GM18907 (cell line): ENCODE results near the gene SP3.

Experiments
- ATAC-seq: cut with Tn5 transposase; IDR thresholded peaks from one replicate; pipeline ENCODE4 v1.9.1; 2021; ENCODE audit warnings: mild to moderate bottlenecking, moderate library complexity; ENCODE audit not compliant: unreplicated experiment

SP3 gene

DNA sequence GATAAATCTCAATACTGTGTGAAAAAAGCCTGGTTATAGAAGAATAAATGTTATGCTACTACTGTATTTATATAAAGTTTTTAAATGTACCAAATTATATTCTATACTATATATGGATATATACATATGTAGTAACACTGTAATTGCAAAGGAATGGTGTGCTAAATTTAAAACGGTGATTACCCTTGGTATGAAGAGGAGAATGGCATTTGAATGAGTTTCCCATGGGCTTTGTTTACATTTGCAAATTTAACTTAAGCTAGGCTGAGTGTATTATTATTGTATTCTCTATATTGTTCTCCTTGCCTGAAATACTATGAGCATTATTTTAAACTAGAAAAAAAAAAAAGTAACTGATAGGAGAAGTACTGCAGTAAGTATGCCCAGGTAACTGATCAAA is 4.7 kb upstream of the SP3 start:
- ATAC-seq = no peak

DNA sequence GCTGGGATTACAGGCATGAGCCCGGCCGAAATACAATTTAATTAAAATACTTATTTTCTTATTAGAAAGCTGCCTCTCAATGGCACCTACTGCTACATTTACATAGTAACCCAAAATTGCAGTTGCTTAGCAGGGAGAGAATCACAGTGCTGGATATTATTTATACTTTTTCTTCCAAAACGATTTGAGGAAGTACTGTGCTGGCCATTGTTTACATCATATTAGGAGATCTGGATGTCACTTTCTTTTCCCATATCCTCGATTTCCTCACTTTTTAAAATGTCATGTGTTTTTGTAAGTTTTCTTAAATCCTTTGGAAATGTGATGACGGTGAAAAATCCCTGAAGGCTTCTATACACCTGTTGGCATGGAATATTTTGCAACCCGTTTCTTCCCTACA is 3.4 kb upstream of the SP3 start:
- ATAC-seq = no peak

DNA sequence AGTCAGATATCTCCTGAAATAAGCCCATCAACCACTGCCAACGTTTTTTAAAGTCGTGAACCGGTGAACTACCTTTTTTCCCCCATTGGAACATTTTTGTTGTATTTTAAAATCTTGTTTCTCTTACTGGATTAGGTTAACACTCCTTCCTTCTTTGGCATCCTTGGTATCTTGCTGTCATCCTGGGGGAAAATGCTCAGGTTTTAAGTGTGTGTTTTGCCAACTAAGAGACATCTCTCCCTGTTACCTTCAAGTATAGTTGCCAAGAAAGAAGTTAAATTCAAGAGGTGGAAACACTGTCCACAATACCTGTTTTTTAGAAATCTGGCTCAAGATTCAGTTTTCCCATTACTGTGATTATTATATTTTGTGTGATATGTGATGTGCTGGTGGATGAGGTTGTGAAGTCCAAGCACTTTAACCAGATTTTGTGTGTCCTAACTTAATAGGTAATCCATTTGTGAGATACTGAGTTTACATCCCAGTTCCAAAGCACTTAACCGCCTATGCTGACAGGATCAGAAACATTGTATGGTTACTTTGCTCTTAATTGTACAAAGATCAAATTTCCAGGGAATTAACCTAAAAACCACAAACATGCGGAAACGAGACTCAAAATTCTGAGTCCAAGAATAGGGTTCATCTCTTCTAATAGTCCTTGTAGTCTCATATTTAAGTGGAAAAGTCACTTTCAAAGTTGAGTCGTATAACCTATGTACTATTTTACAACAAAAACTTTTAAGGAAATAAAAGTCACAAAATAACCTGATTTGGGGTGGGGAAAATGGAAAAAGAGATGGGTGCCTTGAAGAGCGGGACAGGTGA is 1.3 kb upstream of the SP3 start:
- no peak for ATAC-seq

DNA sequence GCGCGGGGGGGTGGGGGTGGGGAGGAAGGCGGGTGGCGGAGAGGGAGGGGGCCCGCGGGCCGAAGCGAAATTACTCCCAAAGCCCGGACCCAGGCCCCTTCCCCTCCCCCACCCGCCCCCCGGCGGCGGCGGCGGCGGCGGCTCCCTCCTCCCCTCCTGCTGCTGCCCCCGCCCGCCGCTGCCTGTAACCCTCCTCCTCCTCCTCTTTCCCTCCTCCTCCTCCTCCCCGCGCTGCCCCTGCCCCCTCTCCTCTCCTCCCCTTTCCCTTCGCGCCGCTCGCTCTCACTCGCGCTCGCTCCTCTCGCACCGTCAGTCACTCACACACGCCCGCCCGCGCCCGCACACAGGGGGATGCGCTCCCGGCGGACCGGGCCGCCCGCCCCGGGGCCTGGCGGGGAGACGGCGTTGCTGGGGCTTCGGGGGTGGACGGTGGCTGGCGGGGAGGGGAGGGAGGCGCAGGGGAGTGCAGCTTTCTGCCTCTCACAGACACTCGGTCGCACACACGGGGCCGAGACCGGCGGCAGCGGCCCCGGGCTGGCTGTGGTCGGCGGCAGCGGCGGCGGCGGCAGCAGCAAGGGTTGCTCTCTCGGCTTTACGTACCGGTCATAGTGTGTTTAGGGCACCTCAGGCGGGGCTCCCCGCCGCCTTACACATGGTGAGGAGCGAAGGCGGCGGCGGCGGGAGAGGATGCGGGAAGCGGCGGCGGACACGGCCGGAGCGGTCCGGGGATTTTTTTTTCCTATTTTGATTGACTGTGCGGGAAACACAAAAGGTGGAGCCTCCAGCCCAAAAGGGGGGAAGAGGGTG is 405 bp downstream of the SP3 start:
- ATAC-seq = peak; percentile 34

DNA sequence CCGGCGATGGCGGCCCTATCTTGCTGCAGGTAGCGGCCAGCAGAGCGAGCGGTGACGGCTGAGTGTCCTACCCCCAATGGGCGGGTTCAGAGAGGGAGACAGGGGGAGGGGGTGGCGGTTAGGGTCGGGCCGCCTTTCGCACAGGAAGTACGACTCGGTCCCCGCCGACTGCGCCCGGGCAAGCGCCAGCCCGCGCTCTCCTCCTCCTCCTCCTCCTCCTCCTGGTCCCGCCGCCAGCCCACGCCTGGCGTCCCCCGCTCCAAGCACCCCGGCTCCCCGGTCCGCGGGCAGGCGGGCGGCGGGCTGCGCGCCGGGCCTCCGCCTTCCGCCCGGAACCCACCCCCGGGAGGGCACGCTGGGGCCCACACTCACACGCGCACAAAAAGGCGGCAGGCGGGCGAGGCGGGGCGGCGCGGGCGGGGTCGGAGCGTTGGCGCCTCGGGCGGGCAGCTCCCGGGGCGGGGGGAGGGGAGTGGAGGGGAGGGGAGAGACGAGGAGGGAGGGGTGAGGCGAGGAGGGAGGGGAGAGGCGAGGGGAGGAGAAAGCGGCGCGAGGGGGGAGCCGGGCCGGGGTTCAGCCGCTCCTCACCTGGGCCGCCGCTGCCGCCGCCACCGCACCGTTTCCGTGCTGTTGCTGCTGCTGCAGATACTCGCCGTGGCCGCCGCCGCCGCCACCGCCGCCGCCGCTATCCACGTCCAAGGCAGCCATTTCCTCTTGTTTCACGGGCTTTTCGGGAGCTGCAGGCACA is 1.2 kb downstream of the SP3 start:
- peak; percentile 62 for ATAC-seq

DNA sequence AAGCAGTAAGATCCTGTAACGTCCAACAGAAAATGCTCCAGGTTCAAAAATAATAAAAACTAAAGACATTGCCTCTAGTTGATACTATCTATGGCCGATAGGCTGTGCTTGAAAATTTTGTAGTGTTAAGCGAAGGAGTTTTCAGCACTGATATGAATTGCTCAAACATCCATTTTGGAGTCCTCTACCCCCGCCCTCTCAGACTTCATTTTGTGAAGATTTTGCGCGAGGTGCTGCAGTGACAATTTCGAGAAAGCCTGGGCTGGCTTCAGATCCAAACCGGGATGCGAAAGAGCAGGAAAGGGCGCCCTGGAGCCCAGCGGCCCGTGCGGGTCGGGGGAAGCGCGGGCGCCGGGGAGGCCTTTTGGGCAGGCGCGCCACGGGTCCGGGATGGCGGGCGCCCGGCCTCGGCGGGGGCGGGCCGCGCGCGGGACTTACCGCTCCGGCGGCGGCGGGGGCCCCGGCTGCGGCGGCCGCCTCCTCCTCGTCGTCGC is 1.8 kb downstream of the SP3 start:
- ATAC-seq = peak; percentile 27

DNA sequence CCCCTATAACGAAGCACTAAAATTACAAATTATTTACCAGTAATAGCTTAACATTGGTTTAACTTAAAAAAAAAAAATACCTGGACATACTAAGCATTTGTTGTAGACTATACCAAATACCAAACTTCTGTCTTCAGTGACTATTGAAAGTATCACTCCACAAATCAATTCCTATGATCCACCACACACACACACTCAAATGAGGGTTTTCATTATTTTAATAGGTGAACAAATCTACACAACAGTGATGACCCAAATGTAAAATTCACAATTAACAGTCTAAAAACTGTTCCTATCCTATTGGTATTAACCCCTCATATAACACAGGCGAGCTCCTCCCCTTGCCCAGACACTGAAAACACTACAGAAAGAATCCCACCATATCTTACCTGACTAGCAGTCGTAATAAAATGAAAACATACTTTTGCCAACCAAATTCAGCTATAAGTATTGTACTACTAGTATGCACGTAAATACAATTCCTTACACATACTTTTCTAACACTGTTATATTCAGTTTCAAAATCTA is 2.5 kb downstream of the SP3 start:
- ATAC-seq = no peak

DNA sequence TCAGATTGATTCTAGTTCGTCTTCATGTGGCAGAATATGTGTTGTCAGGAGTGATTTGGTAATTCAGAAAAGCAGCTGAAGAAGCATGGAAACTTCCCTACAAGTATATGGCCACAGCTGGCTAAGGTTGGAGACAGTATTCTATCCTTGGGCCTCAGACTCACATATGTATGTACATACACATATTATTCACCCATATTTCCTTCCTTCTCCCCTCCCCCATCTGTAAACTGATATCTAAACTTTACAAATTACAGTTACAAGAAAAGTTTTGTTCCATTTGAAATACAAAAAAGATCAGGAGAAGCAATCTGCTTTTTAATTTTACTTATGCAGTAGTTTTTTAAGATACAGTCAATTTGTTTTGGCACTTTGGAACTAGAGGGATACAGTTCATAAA is 3.1 kb downstream of the SP3 start:
- ATAC-seq = no peak

DNA sequence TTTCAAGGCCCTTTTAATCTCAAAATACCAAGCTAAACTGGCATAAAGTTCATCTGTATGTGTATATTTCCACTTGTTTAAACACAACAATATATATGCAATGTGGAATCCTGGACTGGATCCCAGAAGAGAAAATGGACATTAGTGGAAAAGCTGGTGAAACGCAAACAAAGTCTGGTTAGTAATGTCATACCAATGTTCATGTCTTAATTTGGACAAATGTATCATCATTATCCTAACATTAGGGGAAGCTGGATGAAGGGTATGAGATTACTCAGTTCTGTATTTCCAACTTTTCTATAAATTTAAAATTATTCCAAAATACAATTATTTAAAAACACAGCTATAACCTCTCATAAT is 3.8 kb downstream of the SP3 start:
- ATAC-seq = no peak

DNA sequence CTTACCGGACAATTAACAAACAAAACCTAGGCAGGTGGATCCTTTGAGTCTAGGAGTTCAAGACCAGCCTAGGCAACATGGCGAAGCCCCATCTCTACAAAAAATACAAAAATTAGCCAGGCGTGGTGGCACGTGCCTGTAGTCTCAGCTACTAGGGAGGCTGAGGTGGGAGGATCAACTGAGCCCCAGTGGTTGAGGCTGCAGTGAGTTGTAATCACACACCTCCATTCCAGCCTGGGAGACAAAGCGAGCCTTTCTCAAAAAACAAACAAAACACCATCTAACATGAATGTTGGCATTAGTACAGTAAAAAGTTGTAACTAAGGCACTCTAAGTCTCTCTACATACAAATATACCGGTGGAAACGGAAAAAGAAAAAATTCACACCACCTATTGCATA is 5.3 kb downstream of the SP3 start:
- ATAC-seq = no peak

DNA sequence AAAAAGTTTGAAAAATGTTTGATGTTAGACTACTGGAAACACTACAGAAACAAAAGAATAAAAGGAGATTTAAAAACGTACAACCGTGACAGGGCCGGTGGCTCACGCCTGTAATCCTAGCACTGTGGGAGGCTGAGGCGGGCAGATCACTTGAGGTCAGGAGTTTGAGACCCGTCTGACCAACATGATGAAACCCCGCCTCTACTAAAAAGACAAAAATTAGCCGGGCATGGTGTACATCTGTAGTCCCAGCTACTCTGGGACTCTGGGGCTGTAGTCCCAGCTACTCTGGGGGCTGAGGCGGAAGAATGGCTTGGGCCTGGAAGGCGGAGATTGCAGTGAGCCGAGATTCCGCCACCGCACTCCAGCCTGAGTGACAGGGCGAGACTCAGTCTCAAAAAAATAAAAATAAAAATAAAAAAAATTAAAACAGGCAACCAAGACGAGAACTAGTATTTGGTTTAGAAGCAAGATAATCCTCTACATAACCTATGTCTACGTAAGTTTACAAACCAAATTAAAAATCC is 5.8 kb downstream of the SP3 start:
- no peak for ATAC-seq

DNA sequence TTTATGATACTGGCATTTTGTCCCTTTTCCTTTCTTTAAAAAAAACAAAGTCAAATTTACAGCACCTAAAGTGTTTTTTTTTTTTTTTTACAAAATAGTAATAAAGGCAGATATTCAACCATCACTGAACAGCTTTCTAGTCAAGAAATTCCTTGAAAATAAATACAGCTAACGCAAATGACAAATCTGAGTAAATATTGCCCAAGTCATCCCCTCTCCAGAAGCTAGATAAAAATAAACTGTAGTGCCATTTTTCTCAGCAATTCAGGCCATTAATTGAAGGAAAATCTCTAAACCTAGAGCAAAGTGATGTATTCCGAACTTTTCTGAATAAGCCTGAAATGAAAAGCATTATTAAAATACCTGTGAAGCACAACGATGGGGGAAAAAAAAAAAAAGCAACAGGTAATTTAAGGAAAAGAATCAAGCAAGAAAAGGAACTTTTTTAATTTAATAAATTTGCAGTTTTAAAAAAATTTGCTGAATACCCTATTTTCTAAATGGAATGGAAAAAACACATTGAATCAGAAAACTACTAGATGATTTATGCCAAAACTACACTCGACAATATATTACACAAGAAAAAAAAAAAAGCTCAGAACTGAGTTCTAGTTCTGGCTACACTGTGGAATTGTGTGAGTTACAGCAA is 6.9 kb downstream of the SP3 start:
- ATAC-seq = no peak

DNA sequence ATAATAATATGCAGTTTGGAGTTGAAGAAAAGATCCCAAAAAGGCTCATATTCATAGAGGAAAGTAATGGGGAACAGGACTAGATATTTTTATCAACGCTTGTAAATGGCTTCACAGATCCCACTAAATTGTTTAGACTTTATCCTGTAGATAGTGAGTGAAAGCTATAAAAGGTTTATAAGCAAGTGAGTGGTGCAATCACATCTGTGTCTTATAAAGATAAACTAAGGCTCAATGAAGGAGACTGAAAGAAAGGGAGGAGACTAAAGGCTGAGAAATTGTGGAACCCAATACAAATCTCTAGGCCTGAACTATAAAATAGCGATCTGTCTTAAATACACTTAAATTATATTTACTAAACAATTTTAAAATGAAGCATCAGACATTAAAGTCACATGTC is 7.7 kb downstream of the SP3 start:
- ATAC-seq = no peak

DNA sequence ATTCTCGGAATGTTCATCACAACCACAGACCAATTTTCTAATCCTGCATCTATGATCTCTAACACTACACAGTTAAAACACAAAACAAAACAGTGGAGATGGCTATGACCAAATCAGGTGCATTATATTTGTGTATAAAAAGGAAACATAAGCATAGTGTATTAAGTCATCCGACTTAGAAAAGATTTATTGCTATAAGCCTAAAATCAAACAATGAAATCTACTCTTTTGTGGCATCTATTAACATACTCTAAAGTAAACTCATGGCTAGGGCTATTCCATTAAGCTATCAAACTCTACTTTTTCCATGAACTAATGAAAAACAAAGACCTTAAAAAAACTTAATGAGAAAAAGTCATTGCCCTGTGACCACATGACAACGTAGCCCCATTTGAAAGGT is 8.7 kb downstream of the SP3 start:
- ATAC-seq = no peak

DNA sequence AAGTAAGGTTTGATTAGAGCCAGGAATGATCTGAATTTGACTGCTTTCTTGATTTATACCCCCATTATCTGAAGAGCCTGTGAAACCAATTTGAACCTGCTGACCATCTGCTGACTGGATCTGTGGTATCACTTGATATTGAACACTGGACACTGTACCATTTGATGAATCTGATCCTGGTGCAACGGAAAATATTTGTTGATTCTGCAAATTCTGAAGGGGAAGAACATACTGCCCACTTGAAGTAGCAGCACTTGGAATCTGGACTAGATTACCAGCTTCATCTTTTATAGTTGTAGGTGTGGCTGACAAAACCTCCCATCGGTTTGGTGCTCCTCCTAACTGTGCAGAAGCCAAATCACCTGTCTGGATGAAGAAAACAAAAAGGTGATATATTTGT is 9.3 kb downstream of the SP3 start:
- no peak for ATAC-seq

DNA sequence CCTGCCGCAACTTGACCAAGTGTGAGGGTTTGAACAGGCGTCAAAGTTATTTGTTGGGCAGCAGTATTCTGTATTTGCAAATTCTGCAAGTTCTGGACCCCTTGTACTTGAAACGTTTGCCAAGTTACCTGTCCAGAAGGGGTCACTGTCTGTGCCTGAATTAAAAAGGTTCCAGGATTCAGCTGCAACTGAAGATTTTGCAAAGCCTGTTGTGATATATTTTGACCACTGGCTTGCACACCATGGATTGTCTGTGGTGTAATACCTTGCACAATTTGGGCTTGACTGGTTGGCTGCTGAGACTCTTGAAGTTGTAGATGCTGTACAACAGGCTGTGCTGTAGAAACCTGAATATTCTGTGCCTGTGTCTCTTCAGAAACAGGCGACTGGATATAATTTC is 10.2 kb downstream of the SP3 start:
- ATAC-seq = no peak

DNA sequence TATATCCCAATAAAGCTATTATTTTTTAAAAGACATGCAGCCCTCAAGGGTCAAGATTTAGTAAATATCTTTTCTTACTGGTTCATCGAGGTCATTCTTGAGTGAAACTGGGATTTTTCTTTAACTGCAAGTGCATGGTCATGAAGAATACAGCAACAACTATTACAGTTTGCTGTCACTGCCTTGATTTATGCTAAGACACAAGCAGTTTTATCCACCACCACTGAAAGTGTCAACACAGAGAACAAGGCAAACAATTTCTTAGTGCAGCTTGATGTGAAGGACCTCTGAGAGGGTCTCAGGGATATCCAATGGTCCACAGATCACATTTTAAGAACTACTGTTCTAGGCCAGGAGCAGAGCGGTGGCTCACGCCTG is 12.1 kb downstream of the SP3 start:
- ATAC-seq = no peak

DNA sequence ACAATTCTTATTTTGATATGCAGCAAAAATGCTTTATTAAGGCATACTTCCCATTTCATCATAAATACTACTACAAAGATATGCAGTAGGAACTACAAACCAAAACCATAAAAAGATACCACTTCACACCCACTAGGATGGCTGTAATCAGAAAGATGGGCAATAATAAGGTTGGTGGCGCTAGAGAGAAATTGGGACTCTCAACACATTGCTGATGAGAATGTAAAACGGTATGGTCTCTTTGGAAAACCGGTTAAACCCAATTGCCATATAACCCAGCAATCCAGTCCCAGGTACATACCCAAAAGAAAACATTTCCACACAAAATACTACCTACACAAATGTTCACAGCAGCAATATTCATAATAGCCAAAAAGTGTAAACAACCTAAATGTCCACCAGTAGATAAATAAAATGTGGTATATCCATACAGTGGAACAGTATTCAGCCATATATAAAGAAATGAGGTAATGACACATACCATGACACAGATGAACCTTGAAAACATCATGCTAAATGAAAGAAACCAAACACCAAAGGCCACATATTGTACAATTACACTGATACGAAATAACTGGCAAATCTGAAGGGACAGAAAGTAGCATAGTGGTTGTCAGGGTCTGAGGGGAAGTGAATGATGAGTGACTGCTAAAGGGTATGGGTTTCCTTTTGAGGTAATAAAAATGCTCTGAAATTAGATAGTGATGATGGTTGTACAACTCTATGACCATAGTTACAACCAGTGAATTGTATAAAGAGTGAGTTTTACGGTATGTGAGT is 12.7 kb downstream of the SP3 start:
- ATAC-seq = no peak

DNA sequence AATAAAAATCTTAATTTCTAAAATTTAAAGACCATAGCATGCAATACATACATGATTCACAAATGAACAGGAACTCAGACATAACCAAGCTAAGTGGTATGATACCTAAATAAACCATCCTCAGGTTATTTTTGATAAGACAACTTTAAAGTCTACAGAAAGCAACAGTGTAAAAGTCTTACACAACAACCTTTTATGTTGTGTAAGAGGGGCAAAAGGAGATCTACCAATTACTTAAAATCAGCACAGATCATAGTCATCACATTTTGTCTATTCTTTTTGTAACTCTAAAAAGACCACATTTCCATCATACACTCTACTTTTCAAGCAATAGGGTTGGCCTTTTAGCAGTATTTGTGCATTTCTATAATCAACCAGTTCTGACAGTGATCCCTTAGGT is 16.3 kb downstream of the SP3 start:
- no peak for ATAC-seq

DNA sequence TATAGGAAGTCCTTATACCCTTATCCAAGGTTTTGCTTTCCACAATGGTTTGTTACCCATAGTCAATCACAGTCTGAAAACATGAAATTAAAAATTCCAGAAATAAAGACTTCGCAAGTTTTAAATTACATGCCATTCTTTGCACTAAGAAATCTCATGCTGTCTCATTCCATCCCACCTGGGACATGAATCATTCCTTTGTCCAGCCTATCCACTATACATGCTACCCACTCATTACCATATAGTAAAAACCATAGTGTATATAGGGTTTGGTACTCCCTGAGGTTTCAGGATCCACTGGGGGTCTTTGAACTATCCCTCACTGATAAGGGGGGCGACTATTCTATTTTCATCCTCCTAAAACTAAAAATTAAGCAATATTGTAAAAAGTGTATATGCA is 17.0 kb downstream of the SP3 start:
- ATAC-seq = no peak
